Neural cell (in vitro differentiated cells): Measurements from ENCODE around the gene PIEZO1. TPM values are rescaled to one million over a fixed set of nuclear protein-coding genes. Genes with fewer than 3 reads are reported as not detected.

Experiments used
- H2AFZ ChIP-seq: fragments of 200-600, 300-800 bp; sonication (generic), shearing (Covaris generic); 2 replicates; pipeline ENCODE4 v1.6.0; 2014; ENCODE audit warnings: low read depth, mild to moderate bottlenecking, antibody characterized with exemption, low read length, moderate library complexity
- H3F3A ChIP-seq: fragments of 200-600 bp; shearing (Covaris generic); 2 replicates; pipeline ENCODE4 v1.6.1; 2016; ENCODE audit warnings: mild to moderate bottlenecking, moderate library complexity, mixed read lengths, antibody characterized with exemption, low read length; ENCODE audit not compliant: insufficient read depth, poor library complexity, severe bottlenecking
- H3K27ac ChIP-seq: fragments of 200-600, 300-800 bp; sonication (generic), shearing (Covaris generic); 2 replicates; pipeline ENCODE4 v1.5.1; 2014; ENCODE audit warnings: mild to moderate bottlenecking, low read length, moderate library complexity
- H3K27me3 ChIP-seq: fragments of 300-800, 200-600 bp; sonication (generic), shearing (Covaris generic); 2 replicates; pipeline ENCODE4 v1.6.0; 2014; ENCODE audit warnings: mild to moderate bottlenecking, low read depth, low read length, moderate library complexity; ENCODE audit not compliant: insufficient read depth
- H3K36me3 ChIP-seq: fragments of 300-800, 200-600 bp; sonication (generic), shearing (Covaris generic); 2 replicates; pipeline ENCODE4 v1.5.1; 2014; ENCODE audit warnings: mild to moderate bottlenecking, antibody characterized with exemption, low read length, moderate library complexity; ENCODE audit not compliant: insufficient read depth
- H3K4me2 ChIP-seq: fragments of 300-800, 200-600 bp; sonication (generic), shearing (Covaris generic); 2 replicates; pipeline ENCODE4 v1.6.0; 2014; ENCODE audit warnings: mild to moderate bottlenecking, low read length
- H3K4me3 ChIP-seq: fragments of 300-800, 200-600 bp; sonication (generic), shearing (Covaris generic); 2 replicates; pipeline ENCODE4 v1.5.1; 2014; ENCODE audit warnings: mild to moderate bottlenecking, low read length, moderate library complexity
- H3K79me2 ChIP-seq: fragments of 200-600 bp; shearing (Covaris generic); replicated peaks from 2 replicates; pipeline ENCODE4 v1.6.0; 2014; ENCODE audit warnings: mild to moderate bottlenecking, low read length, moderate library complexity; ENCODE audit not compliant: insufficient read depth
- H3K9ac ChIP-seq: fragments of 300-800, 200-600 bp; sonication (generic), shearing (Covaris generic); 2 replicates; pipeline ENCODE4 v1.6.1; 2016; ENCODE audit warnings: mild to moderate bottlenecking, low read length, mixed read lengths
- H3K9me2 ChIP-seq: fragments of 200-600 bp; shearing (Covaris generic); 2 replicates; pipeline ENCODE4 v1.6.1; 2016; ENCODE audit warnings: mild to moderate bottlenecking, low read length, mixed read lengths; ENCODE audit not compliant: insufficient read depth
- H3K9me3 ChIP-seq: fragments of 200-600, 300-800 bp; sonication (generic), shearing (Covaris generic); 2 replicates; pipeline ENCODE4 v1.6.1; 2016; ENCODE audit warnings: mild to moderate bottlenecking, mixed run types, low read length, moderate library complexity, mixed read lengths
- H4K20me1 ChIP-seq: fragments of 200-600 bp; shearing (Covaris generic); 2 replicates; pipeline ENCODE4 v1.6.1; 2016; ENCODE audit warnings: mild to moderate bottlenecking, mixed run types; ENCODE audit not compliant: insufficient read depth
- CTCF ChIP-seq: fragments of 450-650 bp; IDR thresholded peaks from 2 replicates; pipeline ENCODE4 v1.5.1; 2014; ENCODE audit warnings: antibody characterized with exemption, mild to moderate bottlenecking, moderate library complexity; ENCODE audit not compliant: poor library complexity, severe bottlenecking
- EP300 ChIP-seq: fragments of 450-650 bp; conservative IDR thresholded peaks from 2 replicates; pipeline ENCODE4 v1.6.1; 2014; ENCODE audit warnings: antibody characterized with exemption, mild to moderate bottlenecking, moderate library complexity; ENCODE audit not compliant: poor library complexity, severe bottlenecking
- EZH2 ChIP-seq: fragments of 200-600, 300-800 bp; shearing (Covaris generic), sonication (generic); IDR thresholded peaks from 2 replicates; pipeline ENCODE4 v1.6.1; 2014; ENCODE audit warnings: antibody characterized with exemption, low read length, borderline replicate concordance, mild to moderate bottlenecking; ENCODE audit not compliant: insufficient read depth, poor library complexity, severe bottlenecking
- MXI1 ChIP-seq: fragments of 450-650 bp; conservative IDR thresholded peaks from 2 replicates; pipeline ENCODE4 v1.6.1; 2014; ENCODE audit warnings: antibody characterized with exemption, mild to moderate bottlenecking; ENCODE audit not compliant: poor library complexity, severe bottlenecking
- POLR2AphosphoS5 ChIP-seq: IDR thresholded peaks from 2 replicates; pipeline ENCODE4 v1.6.1; 2012
- RAD21 ChIP-seq: fragments of 450-650 bp; conservative IDR thresholded peaks from 2 replicates; pipeline ENCODE4 v1.6.1; 2014; ENCODE audit warnings: antibody characterized with exemption, mild to moderate bottlenecking, moderate library complexity
- REST ChIP-seq: IDR thresholded peaks from 2 replicates; pipeline ENCODE4 v1.6.1; 2012; ENCODE audit warnings: borderline replicate concordance
- TAF1 ChIP-seq: IDR thresholded peaks from 2 replicates; pipeline ENCODE4 v1.6.1; 2012; ENCODE audit warnings: low read depth
- polyA plus RNA-seq: library from polyadenylated mRNA; depleted of rRNA; stranded (reverse); fragments of >200 nt; gene quantifications from 2 replicates; pipeline ENCODE4 v1.2.3, GENCODE V29; 2014

PIEZO1 gene
- polyA plus RNA-seq, 1 donor from 2014 or later: not detected

GRCh38 chr16:88687254-88687576 lies 97.8 kb downstream of the PIEZO1 start:
- Histone ChIP-seq H3K79me2 (no peaks in the 10 kb centered on the region), H3K4me2 (no peak overlapping the region), H3K36me3 (no peaks in the 10 kb centered on the region), H2AFZ (no peak overlapping the region), H4K20me1 (no peaks in the 10 kb centered on the region), H3K4me3 (no peak overlapping the region), H3K9ac (no peak overlapping the region), H3K9me2 (no peaks in the 10 kb centered on the region), H3K27me3 (peaks cover 45% of the 10 kb centered on the region), H3K9me3 (no peaks in the 10 kb centered on the region), H3K27ac (no peak overlapping the region), H3F3A (no peaks in the 10 kb centered on the region)
- TF ChIP-seq POLR2AphosphoS5: no peak
- TF ChIP-seq MXI1: no peak
- TF ChIP-seq EZH2: no peak
- TF ChIP-seq EP300: no peak
- no peak for TF ChIP-seq CTCF
- TF ChIP-seq REST: no peak

- Histone ChIP-seq H3K9me3 (no peaks in the 10 kb centered on the region), H4K20me1 (no peaks in the 10 kb centered on the region), H3K4me3 (peak within 1 kb of the TSS; percentile 68), H3K36me3 (no peaks in the 10 kb centered on the region), H3K9ac (peak within 1 kb of the TSS; percentile 3), H3F3A (no peaks in the 10 kb centered on the region), H3K27ac (no peak within 1 kb of the TSS), H3K4me2 (peak within 1 kb of the TSS; percentile 25), H3K27me3 (peaks cover 45% of the 10 kb centered on the region), H3K79me2 (no peaks in the 10 kb centered on the region), H3K9me2 (no peaks in the 10 kb centered on the region), H2AFZ (no peak within 1 kb of the TSS)
- peak; percentile 34 for TF ChIP-seq MXI1
- no peak for TF ChIP-seq REST
- TF ChIP-seq POLR2AphosphoS5: no peak
- TF ChIP-seq RAD21: no peak
- TF ChIP-seq CTCF: no peak
- TF ChIP-seq TAF1: no peak
- no peak for TF ChIP-seq EZH2
These were observed 98.4 kb downstream of the PIEZO1 start, which contains the start of gene SNAI3 for GRCh38 chr16:88686439-88687253. Gene SNAI3 (minus strand): TSS chr16:88686507. CDS start chr16:88686406, 101 bp downstream.
